22Rv1 (cell line): ENCODE measurements around the gene SETD7.
"Not testable (repeated sequence)": the region's sequence is repeated elsewhere in the genome, so short reads cannot be mapped to it uniquely, and the experiment has no call there.

Experiments
- H3K27ac ChIP-seq: fragments of 450-650 bp; 2 replicates; pipeline ENCODE4 v1.5.1; 2017
- ZFX ChIP-seq: fragments of 450-650 bp; IDR thresholded peaks from 2 replicates; pipeline ENCODE4 v1.6.1; 2017; ENCODE audit warnings: antibody characterized with exemption, borderline replicate concordance
- TF ChIP-seq, protein P1 (sequence below): fragments of 450-650 bp; IDR thresholded peaks from 2 replicates; pipeline ENCODE4 v1.5.1; 2017; ENCODE audit warnings: mild to moderate bottlenecking

SETD7 gene

DNA sequence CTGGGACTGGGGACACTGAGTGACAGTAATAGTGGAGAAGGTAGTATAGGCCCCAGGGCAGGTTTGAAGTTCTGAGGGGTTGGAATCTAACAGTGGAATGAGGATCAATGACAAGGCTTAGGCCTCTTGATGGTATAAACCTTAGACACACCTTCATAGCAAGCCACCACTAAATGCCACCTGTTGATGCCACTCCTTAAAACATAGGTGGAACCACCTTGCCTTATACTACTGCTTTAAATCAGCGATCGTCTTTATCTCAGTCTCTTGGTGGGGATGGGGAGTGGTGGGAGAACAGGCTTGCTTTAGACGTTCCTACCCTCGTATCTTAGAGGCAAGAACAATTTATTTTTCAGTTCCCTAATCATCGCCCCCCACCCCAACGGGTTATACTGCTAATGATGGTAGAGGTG, 100.9 kb downstream of the SETD7 start:
- peak overlapping the region; percentile 100 for H3K27ac ChIP-seq
- no peak for TF ChIP-seq ZFX
- TF ChIP-seq, protein P1, sequence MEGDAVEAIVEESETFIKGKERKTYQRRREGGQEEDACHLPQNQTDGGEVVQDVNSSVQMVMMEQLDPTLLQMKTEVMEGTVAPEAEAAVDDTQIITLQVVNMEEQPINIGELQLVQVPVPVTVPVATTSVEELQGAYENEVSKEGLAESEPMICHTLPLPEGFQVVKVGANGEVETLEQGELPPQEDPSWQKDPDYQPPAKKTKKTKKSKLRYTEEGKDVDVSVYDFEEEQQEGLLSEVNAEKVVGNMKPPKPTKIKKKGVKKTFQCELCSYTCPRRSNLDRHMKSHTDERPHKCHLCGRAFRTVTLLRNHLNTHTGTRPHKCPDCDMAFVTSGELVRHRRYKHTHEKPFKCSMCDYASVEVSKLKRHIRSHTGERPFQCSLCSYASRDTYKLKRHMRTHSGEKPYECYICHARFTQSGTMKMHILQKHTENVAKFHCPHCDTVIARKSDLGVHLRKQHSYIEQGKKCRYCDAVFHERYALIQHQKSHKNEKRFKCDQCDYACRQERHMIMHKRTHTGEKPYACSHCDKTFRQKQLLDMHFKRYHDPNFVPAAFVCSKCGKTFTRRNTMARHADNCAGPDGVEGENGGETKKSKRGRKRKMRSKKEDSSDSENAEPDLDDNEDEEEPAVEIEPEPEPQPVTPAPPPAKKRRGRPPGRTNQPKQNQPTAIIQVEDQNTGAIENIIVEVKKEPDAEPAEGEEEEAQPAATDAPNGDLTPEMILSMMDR: no peak

- peak within 1 kb of the TSS; percentile 100 for H3K27ac ChIP-seq
- TF ChIP-seq, protein P1: no peak
- TF ChIP-seq ZFX: no peak
These were observed 101.6 kb downstream of the SETD7 start, which contains the start of gene RAB33B for GRCh38 chr4:139454111-139455045. RAB33B (plus strand) TSS chr4:139454121; CDS start chr4:139454196, 75 bp downstream.

- TF ChIP-seq, protein P1: peak; percentile 58
- no peak for TF ChIP-seq ZFX
- peak overlapping the region; percentile 100 for H3K27ac ChIP-seq
These were observed 102.5 kb downstream of the SETD7 start for GRCh38 chr4:139453371-139454110.

GRCh38 chr4:139453041-139453370, 103.0 kb downstream of the SETD7 start:
- TF ChIP-seq ZFX: no peak
- TF ChIP-seq, protein P1: peak; percentile 75

DNA sequence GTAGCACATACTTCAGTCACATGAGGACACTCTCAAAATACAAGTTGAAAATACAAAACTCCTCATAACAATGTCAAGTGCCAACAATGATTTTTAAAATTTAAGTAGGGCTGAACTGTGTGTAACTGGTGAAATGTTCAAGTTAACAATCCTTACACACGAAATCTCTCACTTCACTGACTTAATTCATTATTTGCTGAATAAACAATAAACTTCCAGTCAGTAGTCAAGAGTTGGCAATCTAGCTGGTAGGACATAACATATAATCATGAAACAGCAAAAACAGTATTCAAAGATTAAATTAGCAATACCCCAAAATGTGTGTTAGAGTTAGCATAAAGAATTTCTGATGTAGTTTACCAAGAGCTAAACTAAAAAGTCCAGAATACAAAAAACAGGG, 104.0 kb downstream of the SETD7 start:
- H3K27ac ChIP-seq: peak overlapping the region; percentile 100
- TF ChIP-seq ZFX: no peak
- TF ChIP-seq, protein P1: no peak

More at GRCh38 chr4:139453041-139453370, 103.0 kb downstream of the SETD7 start:
- H3K27ac ChIP-seq: peak overlapping the region; percentile 100

DNA sequence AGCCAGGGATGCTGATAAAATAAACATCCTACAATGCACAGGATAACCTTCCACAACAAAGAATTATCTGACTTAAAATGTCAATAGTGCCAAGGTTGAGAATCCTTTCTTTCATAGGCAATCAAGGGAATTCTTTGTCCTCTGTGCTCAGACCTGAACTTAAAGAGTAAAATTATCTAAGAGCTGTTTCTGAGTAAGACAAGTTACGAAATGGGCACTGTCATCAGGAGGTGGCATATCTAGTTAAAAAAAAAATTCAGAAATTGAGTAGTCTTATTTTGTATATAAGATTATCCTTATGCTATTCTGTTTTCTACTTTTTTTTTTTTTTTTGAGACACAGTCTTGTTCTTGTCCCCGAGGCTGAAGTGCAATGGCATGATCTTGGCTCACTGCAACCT, 105.4 kb downstream of the SETD7 start:
- H3K27ac ChIP-seq: no peak overlapping the region
- TF ChIP-seq, protein P1: no peak
- no peak for TF ChIP-seq ZFX

DNA sequence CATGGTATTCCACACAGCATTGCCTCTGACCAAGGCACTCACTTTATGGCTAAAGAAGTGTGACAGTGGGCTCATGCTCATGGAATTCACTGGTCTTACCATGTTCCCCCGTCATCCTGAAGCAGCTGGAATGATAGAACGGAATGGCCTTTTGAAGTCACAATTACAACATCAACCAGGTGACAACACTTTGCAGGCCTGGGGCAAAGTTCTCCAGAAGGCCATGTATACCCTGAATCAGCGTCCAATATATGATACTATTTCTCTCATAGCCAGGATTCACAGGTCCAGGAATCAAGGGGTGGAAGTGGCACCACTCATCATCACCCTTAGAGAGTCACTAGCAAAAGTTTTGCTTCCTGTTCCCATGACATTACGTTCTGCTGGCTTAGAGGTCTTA, 108.9 kb downstream of the SETD7 start:
- not testable (repeated sequence) for H3K27ac ChIP-seq
